Measurements from ENCODE around the gene CENPP.

GRCh38 chr9:92315456-92315855 lies 10.3 kb upstream of the CENPP start:
- no peak for TF ChIP-seq CTCF (IDR thresholded peaks at IDR 0.05)
- no peak for TF ChIP-seq POLR2A (IDR thresholded peaks at IDR 0.05; ENCODE audit: low read length)
- no peak for TF ChIP-seq RAD21 (conservative IDR thresholded peaks at IDR 0.05 in 1 of 2, IDR thresholded peaks at IDR 0.05 in 1 of 2)
- no peak for TF ChIP-seq TP53 (CRISPR knock-in tag; IDR thresholded peaks at IDR 0.05)
- no peak for TF ChIP-seq SREBF2 (IDR thresholded peaks at IDR 0.05)
- TF ChIP-seq CBX2 (IDR thresholded peaks at IDR 0.05; ENCODE audit: borderline replicate concordance, low read depth) = no peak

All from A549 (cell line).